Ecto neural progenitor cell (in vitro differentiated cells): ENCODE data around the gene PTPRC.
A peak's percentile ranks its signal among the peaks of the same experiment; 100 is the strongest.

Experiments
- DNase-seq: peaks from one replicate; pipeline ENCODE4 v3.0.0-alpha.2; 2018; ENCODE audit warnings: low spot score

Gene PTPRC

DNA sequence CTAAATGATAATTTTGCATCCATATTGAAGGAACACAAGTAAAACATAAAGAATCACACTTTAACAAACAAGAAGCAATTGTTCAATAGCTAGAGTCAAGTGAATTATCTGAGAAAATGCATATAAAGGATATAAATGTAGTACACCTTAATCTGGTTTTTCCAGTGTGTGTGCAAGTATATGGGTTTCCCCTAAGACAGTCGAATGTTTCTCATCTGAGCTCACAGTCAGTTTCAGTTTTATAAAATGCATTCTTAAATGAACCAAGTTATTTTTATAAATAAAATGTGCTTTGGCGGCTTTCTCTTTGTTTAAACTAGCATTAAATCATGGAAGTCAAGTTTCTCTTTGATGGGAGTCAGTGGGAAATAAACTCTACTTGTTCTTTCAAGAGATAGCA is 125.9 kb downstream of the PTPRC start:
- no peak for DNase-seq

DNA sequence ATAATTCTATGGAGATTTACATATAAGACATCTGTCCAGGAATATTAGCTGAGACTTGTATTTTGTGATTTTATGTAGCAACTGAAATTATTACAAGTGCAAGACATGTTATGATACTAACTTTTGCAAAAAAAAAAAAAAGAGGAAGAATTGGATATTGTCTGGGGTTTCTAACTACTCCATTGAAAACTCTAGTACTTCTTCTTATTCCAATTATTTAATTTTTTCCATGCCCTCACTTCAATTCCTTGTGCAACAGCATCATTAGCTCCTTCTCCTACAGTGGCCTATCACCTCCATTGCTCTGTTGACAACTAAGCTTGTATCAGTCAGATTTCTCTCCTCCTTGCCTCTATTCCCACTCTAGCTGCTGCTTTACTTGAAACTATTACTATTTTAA is 126.6 kb downstream of the PTPRC start:
- no peak for DNase-seq

GRCh38 chr1:198771563-198772153 is 132.8 kb downstream of the PTPRC start:
- DNase-seq = no peak

DNA sequence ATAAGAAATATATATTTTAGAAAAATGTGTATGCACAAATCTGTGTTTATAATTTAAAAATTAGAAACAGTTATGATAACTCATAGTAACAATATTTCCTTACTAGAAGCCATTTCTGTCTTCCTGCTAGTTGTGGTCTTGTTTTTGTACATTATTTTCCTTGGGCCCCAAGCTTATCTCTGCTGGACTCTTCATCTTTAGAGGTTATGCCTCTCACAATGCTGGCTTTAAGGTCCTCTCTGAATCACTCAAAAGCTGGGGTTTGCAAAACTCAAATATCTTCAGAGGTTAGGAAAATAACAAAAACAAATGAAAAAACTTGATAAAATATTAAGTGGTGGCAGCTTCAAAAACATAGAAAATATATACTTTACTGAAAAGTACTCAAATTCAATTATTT is 133.8 kb downstream of the PTPRC start:
- DNase-seq = no peak

- no peak for DNase-seq
Measured at GRCh38 chr1:198773030-198773429, 134.2 kb downstream of the PTPRC start.

DNA sequence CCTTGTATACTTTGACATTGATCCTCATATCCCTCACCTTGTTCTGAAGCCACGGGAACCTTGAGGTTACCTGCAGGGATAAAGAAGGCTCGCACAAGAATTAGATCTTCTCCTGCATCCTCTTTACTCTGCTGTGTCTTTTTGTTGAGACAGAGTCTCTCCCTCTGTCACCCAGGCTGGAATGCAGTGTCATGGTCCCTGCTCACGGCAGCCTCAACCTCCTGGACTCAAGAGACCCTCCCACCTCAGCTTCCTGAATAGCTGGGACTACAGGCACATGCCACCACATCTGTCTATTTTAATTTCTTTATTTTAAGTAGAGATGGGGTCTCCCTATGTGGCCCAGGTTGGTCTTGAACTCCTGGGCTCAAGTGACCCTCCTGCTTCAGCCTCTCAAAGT is 134.7 kb downstream of the PTPRC start:
- no peak for DNase-seq

DNA sequence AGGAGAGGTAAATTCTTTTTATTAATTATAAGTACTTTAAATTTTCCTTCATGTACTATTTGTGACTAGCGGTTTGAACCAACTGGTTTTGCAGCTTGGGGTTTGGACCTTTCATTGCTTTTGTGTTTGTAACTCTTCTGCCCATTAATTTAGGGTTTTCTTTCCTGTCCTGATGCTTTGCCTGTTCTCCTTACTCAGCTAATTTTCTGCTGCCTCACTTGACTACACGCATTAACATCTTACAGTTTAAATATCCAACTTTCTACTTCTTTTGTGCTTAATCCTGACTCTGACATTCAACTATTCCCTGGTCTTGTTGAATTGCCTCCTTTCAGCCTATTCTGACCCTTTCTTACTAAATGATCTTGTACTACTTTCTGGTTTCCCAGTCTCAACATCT is 135.6 kb downstream of the PTPRC start:
- no peak for DNase-seq

DNA sequence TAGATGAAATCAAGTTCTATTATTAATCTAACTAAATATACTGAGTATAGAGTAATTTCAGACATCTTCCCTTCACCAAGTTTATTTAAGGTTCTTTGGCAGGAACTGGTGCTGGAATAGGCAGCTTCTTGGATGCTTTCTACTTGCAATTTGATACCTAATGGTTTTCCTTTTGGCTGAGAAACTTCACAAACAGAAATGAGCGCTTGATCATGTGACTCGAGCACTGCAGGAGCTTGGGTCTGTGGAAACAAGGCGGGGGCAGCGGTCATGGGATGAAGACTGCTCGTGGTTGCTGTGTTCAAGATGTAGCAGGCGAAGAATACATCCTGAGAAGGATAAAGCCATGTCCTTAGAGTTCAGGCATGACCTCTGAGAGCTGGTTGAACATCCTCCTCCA is 136.8 kb downstream of the PTPRC start:
- DNase-seq = no peak

DNA sequence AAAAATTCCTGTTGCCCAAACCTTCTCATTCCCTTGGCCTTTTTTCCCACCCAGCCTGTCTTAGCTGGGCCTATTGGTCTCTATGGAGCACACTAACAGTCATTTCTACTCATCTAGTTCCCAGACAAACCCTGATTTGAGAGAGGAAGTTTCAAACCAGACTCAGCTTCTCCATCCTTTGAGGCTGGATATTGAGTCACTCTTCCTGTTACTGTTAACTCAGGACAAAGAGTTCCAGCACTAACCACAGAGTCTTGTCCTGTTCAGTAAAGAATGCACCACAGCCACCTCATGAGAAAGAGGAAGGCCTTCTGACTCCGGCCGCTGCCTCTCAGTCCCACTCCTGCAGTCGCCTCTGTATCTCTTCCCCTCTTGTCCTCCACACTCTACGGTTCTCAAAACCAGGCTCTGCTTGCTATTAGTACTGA is 137.8 kb downstream of the PTPRC start:
- DNase-seq = no peak

GRCh38 chr1:198778049-198778448 is 139.2 kb downstream of the PTPRC start:
- DNase-seq = no peak

DNA sequence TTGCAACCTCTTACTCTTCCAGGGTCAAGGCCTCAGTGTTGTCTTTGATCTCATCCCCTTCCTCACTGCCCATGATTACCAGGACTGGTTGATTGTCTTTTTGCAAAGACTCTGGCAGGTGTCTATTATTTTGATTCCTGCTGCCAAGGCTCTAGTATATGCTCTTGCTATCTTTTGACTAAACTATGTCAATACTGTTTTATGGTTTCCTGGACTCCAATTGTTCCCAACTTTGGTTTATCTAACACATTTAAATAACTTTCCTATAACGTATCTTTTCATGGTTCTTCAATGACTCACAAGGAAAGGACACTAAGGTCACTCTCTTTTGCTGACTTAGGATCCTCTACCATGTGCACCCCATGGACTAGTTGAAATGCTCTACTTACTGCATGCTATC is 141.5 kb downstream of the PTPRC start:
- no peak for DNase-seq

DNA sequence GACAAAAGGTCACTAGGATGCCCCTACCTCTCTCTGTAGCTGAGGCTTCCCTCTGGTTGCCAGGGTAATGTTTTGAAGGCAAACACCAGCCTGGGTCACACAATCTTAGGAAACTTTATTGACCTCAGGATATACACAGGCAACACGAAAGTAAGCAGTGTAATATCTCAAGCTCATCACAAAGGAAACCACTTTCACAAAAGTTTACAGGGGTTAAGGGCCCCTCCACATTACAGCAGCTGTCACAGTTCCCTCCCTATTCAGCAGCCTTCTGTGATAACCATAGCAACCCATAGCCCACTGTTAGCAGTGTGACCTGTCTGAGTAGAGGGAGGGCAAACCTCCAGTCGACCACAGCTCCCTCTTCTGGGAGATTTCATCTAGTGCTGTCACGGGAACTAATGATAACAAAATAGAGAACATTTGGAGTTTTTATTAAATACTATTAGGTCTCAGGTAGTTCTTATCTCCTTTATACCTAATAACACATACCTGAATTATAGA is 149.8 kb downstream of the PTPRC start:
- peak; percentile 67 for DNase-seq

DNA sequence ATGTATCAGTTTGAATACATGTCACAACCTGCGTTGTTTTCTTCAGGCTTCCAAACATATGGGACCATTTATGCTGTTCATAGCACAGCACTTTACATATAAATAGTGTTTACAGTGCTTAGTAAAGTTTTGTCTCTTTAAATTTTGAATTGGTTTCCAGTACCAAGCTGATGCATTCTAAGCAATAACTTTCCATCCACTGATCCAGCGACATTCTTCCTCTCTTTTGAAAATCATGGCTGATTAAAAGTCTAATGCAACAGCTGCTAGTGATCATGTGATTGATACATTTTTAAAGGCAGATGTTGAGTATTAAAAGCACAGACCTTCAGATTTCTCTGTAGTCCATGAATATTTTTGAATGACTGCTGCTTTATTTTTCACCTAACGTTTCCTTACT is 154.9 kb downstream of the PTPRC start:
- DNase-seq = no peak

DNA sequence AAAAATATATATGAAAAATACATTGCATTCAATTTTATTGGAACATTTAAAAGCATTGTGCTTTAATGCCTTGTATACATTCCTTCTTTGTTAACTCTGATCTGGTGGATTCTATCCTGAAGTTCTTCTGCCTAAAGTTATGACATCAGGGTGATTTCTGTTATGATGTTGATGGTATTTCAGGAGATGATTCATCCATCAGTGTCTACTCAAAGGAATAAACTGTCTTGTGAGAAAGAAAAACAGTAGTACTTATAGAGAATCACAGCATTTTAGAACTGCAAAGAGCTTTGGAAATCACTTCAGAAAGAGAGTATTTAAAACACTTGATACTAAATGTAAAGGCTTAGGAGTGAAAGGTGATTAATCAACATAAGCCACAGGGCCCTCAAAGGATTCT is 155.7 kb downstream of the PTPRC start:
- DNase-seq = no peak

- no peak for DNase-seq
Measured at GRCh38 chr1:198797656-198798055, 158.8 kb downstream of the PTPRC start.

DNA sequence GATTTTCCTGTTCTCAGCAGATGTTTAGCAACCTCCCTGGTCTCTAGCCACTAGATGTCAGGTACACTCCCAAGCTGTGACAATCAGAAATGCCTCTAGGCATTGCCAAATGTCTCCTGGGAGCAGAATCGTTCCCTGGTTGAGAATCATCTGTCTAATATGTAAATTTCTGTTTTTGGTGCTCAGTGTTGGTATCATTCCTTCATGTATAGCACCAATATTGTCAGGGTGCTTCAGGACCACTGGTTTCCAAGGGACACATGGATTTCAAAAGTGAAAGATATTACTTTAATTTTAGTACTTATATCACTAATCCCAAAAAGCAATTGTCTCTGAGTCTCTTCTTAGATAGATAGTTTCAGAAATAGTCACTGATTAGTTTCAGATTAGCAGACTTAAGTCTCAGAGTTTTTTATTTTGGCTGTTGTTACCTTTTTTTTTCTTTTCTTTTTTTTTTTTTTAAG is 160.1 kb downstream of the PTPRC start:
- no peak for DNase-seq

DNA sequence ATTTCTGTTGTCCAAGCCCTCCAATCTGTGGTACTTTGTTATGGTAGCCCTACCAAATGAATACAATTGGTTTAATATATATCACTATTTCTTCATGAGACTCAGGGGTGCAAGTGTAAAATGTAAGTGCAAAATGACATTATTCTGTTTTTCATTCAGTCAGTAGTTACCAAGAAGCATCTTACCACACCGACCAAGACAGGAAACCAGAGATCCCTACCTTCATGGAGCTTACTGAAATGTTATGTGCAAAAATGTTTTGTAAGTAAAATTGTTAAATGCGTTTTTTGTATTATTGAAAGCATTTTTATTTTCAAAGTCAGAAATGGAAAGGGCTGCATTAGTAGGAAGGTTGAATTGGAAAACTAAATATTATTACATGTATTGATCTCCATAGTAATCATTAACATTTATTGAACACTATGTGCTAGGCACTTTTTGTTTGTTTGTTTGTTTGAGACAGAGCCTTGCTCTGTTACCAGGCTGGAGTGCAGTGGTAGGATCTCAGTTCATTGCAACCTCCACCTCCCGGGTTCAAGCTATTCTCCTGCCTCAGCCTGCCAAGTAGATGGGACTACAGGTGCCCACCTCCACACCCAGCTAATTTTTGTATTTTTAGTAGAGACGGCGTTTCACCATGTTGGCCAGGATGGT is 166.8 kb downstream of the PTPRC start:
- no peak for DNase-seq

DNA sequence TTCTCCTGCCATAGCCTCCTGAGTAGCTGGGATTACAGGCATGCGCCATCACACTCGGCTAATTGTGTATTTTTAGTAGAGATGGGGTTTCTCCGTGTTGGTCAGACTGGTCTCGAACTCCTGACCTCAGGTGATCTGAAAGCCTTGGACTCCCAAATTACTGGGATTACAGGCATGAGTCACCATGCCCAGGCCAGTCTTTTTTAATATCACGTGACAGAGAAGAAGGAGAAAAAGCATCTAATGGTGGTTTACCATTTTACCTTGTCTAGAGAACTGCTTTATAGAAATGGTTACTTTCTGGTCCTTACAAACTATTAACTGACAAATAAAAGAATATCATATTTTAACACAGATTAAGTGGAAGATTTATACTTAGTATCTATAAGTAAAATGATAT is 168.0 kb downstream of the PTPRC start:
- DNase-seq = no peak
